ENCODE results near the gene KCND3.

Gene KCND3

DNA sequence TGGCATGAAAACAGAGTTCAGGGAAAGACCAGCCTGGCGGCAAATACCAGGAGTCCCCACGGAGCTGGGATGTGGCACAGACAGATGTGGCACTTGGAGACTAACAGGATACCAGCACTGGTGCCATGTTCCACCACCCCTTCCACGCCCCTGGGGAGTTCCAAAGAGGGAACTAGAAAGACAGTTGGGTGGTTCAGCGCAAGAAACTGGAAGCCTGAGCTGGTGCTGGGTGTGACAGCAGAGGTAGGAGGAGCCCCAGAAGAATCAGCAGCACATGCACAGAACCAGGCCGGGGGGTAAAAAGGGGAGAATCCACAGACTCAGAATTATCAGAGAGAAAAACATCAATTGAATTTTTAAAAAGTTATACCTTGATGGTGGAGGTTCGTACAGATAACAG is 211.4 kb downstream of the KCND3 start:
- DNase-seq (ENCODE audit: low read depth in 2 of 2) = no peak

GRCh38 chr1:111777301-111777700 is 212.2 kb downstream of the KCND3 start:
- no peak for DNase-seq (ENCODE audit: low read depth in 2 of 2)

GRCh38 chr1:111776861-111777260 is 212.6 kb downstream of the KCND3 start:
- no peak for DNase-seq (ENCODE audit: low read depth in 2 of 2)

- no peak for DNase-seq (ENCODE audit: low read depth in 2 of 2)
These were observed 213.1 kb downstream of the KCND3 start for GRCh38 chr1:111776391-111776790.

GRCh38 chr1:111775966-111776365 is 213.5 kb downstream of the KCND3 start:
- no peak for DNase-seq (ENCODE audit: low read depth in 2 of 2)

- DNase-seq (ENCODE audit: low read depth in 2 of 2) = no peak
These were observed 218.6 kb downstream of the KCND3 start for GRCh38 chr1:111770916-111771315.

- peak in 1 of 2 donors; percentile 53 for DNase-seq (ENCODE audit: low read depth in 2 of 2)
These were observed 219.8 kb downstream of the KCND3 start for GRCh38 chr1:111769517-111770146.

- no peak for DNase-seq (ENCODE audit: low read depth in 2 of 2)
These were observed 220.8 kb downstream of the KCND3 start for GRCh38 chr1:111768625-111769024.

DNA sequence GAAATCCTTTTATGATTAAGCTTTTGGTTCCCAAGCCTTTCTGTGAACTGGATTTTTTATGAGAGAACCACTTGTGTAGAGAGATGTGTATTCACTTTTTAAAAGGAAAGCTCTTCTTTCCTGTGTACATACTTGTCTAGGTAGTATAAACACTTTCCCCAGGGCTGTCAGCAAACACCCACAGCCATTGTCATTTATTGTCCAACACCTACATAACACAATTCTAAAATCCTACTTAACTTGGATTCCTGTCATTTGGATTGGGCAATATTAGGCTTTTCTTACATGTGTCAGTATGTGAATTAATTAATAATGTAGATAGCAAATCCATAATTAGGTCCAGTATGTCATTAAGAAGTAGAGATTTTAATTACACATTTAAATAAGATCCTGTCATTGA is 221.4 kb downstream of the KCND3 start:
- DNase-seq (ENCODE audit: low read depth in 2 of 2) = no peak

DNA sequence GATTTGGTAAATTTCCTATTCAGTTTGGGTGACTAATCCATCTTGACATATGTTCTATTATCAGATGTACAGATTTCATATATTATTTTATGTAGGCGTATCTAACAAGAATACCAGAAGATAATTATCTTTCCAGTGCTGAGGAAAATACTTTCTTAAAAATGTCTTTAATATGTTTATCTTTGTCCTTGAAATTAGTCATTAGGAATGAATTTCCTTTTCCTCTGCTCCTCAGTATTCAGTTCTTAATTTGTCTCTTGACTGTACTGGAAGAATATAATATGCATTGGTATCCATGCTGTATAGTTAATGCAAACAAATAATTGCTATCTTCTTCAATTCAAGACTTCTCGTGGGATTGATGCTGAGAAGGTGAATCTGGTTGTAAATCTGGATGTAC is 227.1 kb downstream of the KCND3 start:
- no peak for DNase-seq (ENCODE audit: low read depth in 2 of 2)

GRCh38 chr1:111761717-111762116 is 227.8 kb downstream of the KCND3 start:
- no peak for DNase-seq (ENCODE audit: low read depth in 2 of 2)

- no peak for DNase-seq (ENCODE audit: low read depth in 2 of 2)
These were observed 231.1 kb downstream of the KCND3 start for GRCh38 chr1:111758373-111758772.

DNA sequence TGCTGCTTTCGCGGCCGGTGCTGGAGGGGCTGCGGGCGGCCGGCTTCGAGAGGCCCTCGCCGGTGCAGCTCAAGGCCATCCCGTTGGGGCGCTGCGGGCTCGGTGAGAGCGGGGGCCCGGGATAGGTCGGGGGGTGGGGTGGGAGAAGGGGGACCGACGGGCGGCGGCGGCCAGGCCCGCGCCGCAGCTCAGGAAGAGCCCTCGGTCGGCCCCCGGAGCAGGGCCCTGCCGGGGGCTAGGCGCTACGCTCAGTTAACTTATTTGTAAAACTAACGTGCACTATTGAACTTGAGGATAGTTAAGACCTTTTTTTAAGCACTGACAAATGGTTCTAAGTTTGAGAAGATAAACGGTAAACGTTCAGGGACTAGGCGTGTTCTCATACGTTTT is 233.3 kb downstream of the KCND3 start:
- no peak for DNase-seq (ENCODE audit: low read depth in 2 of 2)

DNA sequence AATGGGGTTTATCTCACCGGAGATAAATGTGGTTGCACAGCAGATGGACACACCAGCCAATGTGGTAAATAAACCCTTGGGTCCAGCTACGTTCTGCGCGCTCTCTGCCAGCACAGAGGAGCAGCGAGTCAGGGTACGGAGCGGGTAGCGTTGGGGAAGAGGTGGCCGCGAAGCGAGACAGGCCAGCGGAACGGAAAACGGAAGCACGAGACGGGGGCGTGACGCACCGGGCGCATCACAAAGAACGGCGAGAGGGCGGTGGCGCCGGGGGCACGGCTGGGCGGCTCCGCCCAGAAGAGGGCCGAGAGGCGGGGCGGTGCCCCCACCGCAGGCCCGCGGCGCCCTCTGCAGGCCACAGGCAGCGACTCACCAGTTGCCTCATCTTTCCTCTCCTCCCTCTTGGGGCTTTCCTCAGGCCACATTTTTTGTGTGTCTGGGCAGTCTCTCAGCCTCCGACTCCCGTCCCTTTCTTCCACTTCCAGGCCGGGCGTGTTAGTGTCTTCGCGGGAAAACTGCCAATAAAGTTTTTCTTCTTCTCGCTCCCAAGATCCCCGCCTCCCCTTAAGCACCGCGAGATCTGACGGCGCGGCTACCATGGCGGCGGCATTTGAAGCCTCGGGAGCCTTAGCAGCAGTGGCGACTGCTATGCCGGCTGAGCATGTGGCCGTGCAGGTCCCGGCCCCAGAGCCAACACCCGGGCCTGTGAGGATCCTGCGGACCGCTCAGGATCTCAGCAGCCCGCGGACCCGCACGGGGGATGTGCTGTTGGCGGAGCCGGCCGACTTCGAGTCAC is 233.9 kb downstream of the KCND3 start, which contains the start of gene DDX20:
Gene DDX20, plus strand, starts transcription at position 571 of the 793 bp plus-strand sequence. Its CDS starts 24 bp downstream, at position 595.
- DNase-seq (ENCODE audit: low read depth in 2 of 2) = peak; percentile 85 to 89

DNA sequence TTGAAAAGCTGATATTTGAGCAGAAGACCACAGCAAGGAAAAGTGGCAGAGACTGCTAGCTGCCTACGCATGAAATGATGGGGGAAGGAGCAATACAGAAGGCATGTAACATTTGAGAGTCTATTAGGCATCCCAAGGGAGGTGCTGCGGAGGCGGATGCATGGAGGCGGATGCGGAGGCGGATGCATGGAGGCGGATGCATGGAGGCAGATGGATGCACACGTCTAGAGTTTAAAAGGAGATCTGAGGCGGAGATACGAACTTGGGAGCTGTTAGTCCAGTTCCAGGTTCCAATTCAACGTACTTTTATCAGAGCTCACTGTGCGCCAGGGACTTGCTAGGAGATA is 234.5 kb downstream of the KCND3 start:
- DNase-seq (ENCODE audit: low read depth in 2 of 2) = peak; percentile 15 to 26

- DNase-seq (ENCODE audit: low read depth in 2 of 2) = no peak
These were observed 237.4 kb downstream of the KCND3 start for GRCh38 chr1:111751906-111752575.

- DNase-seq (ENCODE audit: low read depth in 2 of 2) = no peak
These were observed 238.6 kb downstream of the KCND3 start for GRCh38 chr1:111750856-111751255.

GRCh38 chr1:111749628-111750027 is 239.8 kb downstream of the KCND3 start:
- no peak for DNase-seq (ENCODE audit: low read depth in 2 of 2)

GRCh38 chr1:111747947-111748346 is 241.5 kb downstream of the KCND3 start:
- no peak for DNase-seq (ENCODE audit: low read depth in 2 of 2)

DNA sequence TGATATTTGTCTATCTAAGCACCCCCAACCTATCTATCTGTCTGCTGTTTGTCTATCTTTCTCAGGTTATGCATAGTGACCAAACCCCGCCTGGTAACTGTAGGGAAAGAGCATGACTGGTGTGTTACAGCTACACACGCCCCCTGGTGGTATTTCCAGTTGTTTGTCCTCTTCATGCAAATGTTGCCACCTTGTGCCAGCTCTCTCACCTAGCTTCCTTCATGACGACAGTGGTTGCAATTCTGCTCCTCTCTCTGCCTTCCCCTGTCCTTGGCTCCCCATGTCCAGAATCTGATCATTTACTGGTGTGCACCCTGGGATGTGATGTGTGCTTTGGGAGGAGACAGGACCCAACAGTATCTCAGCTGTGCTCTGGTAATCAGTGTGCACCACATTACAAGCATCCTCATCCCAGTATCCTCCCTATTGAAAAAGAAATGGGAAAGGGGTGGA is 242.2 kb downstream of the KCND3 start:
- peak; percentile 21 to 61 for DNase-seq (ENCODE audit: low read depth in 2 of 2)

DNA sequence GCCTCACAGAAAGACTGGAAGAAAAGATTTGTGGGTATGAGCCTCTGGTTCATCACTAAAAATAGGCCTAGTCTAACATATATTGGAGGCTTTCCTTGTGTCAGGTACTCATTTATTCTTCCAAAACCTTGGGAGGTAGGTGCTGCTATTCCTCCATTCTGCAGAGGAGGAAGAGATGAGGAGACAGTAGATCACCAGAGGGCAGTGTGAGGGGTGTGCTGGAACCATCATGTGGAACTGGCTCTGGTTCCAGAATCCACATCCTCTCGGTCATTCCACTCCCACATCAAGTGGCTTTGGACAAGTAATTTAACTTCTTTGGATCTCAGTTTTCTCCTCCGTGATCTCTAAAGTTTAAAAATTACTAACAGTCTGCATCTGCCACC is 242.9 kb downstream of the KCND3 start:
- DNase-seq (ENCODE audit: low read depth in 2 of 2) = no peak

DNA sequence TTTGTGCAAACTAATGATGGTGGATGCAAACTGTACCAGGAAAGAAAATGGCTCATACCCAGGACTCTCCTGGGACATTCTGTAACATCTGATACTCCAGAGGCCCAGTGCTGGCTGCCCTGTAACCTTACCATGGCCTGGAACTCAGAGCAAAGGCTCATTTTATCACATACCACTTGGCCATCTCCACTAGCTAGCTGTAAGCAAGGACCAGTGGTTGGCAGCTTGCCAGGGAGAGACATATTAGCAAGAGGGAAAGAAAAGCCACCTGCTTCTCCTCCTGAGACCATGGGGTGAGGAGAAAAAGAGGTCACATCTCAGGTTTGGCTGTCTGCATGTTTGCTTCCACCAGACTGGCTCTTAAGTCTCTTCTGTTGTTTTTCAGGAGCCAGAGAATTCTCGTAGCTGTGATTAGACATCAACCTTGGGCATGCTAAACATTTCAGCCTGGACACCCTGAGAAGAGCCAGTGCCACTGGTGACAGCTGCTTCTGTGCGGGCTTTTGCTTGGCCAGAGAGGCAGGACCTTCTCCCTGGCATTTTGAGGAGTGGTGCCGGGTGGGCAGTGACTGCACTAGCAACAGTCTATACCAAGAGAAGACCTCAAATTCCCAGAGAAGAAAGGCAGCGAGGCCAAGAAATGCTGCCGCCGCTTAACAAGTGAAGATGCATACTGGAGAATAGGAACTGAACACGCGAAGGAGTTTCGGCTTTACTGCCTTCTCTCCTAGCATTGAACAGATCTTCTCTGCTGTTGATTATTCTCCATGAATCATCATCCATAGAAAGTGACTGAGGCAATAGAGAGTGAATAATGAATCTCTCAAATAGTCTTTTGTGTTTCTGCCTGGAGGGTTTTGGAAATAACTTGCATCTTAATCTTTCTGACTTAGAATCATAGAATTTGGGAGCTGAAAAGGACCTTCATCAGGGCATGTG is 243.5 kb downstream of the KCND3 start:
- DNase-seq (ENCODE audit: low read depth in 2 of 2) = no peak
